Karpas-422 (cell line): ENCODE results near the gene LIN28A. TPM values are rescaled to one million over a fixed set of nuclear protein-coding genes. Genes with fewer than 3 reads are reported as not detected.
A peak's percentile ranks its signal among the peaks of the same experiment; 100 is the strongest.

ENCODE experiments used
- DNase-seq: peaks from one replicate; pipeline ENCODE4 v3.0.0-alpha.2; 2015
- H2AFZ ChIP-seq: fragments of 200-600 bp; sonication (generic); 2 replicates; pipeline ENCODE4 v1.6.1; 2014; ENCODE audit warnings: antibody characterized with exemption, low read length, mixed read lengths
- H3K27ac ChIP-seq: fragments of 200-600 bp; sonication (generic); 2 replicates; pipeline ENCODE4 v1.5.1; 2014; ENCODE audit warnings: mild to moderate bottlenecking, low read length, moderate library complexity
- H3K27me3 ChIP-seq: fragments of 200-600 bp; sonication (generic); 2 replicates; pipeline ENCODE4 v1.6.1; 2014; ENCODE audit warnings: low read length, mixed read lengths
- H3K36me3 ChIP-seq: fragments of 200-600 bp; sonication (generic); 2 replicates; pipeline ENCODE4 v1.6.1; 2014; ENCODE audit warnings: low read length, mixed read lengths; ENCODE audit not compliant: insufficient read depth
- H3K4me1 ChIP-seq: fragments of 200-600 bp; sonication (generic); 2 replicates; pipeline ENCODE4 v1.6.1; 2014; ENCODE audit warnings: mild to moderate bottlenecking, low read length, mixed read lengths
- H3K4me2 ChIP-seq: fragments of 200-600 bp; sonication (generic); 2 replicates; pipeline ENCODE4 v1.6.1; 2014; ENCODE audit warnings: low read length, low read depth, mild to moderate bottlenecking; ENCODE audit not compliant: poor library complexity, severe bottlenecking
- H3K4me3 ChIP-seq: fragments of 200-600 bp; sonication (generic); 2 replicates; pipeline ENCODE4 v1.5.1; 2014; ENCODE audit warnings: mild to moderate bottlenecking, antibody characterized with exemption, low read length, mixed read lengths
- H3K79me2 ChIP-seq: fragments of 200-600 bp; sonication (generic); 2 replicates; pipeline ENCODE4 v1.6.1; 2014; ENCODE audit warnings: mild to moderate bottlenecking, low read length, mixed read lengths
- H3K9ac ChIP-seq: fragments of 200-600 bp; sonication (generic); 2 replicates; pipeline ENCODE4 v1.6.0; 2014; ENCODE audit warnings: low read length
- H3K9me2 ChIP-seq: fragments of 200-600 bp; sonication (generic), shearing (Covaris generic); replicated peaks from 2 replicates; pipeline ENCODE4 v1.6.0; 2014; ENCODE audit warnings: mild to moderate bottlenecking, low read length, moderate library complexity; ENCODE audit not compliant: insufficient read depth
- H3K9me3 ChIP-seq: fragments of 300-700, 200-600 bp; sonication (generic); 2 replicates; pipeline ENCODE4 v1.6.1; 2014; ENCODE audit warnings: low read length, mixed read lengths
- H4K20me1 ChIP-seq: fragments of 200-600 bp; sonication (generic); 2 replicates; pipeline ENCODE4 v1.6.1; 2014; ENCODE audit warnings: mild to moderate bottlenecking, antibody characterized with exemption, low read length, low read depth; ENCODE audit not compliant: insufficient read depth
- total RNA-seq: library from RNA; depleted of rRNA; stranded (reverse); fragments of >200 nt; shearing (Covaris generic); gene quantifications from 2 replicates; pipeline ENCODE4 v1.2.3, GENCODE V29; 2014; ENCODE audit warnings: low replicate concordance; rRNA removed

LIN28A gene
- total RNA-seq, 1 experiment from 2014 or later: 0.04 TPM

- no peak overlapping the region for H3K9ac ChIP-seq
- H3K36me3 ChIP-seq: peaks cover 34% of the 10 kb centered on the region
- no peak overlapping the region for H3K4me3 ChIP-seq
- H3K9me3 ChIP-seq: no peaks in the 10 kb centered on the region
- no peak for DNase-seq
- H4K20me1 ChIP-seq: peaks cover 29% of the 10 kb centered on the region
- H3K27me3 ChIP-seq: no peaks in the 10 kb centered on the region
- H3K9me2 ChIP-seq: no peaks in the 10 kb centered on the region
- H3K79me2 ChIP-seq: peaks cover 11% of the 10 kb centered on the region
- H3K27ac ChIP-seq: no peak overlapping the region
- H2AFZ ChIP-seq: no peak overlapping the region
- H3K4me1 ChIP-seq: peaks cover 23% of the 10 kb centered on the region
- no peak overlapping the region for H3K4me2 ChIP-seq
These were observed 64.2 kb downstream of the LIN28A start for GRCh38 chr1:26474818-26475217.

GRCh38 chr1:26475989-26476388 lies 65.4 kb downstream of the LIN28A start:
- H3K27ac ChIP-seq: no peak overlapping the region
- H3K27me3 ChIP-seq: no peaks in the 10 kb centered on the region
- no peaks in the 10 kb centered on the region for H3K9me3 ChIP-seq
- peaks cover 11% of the 10 kb centered on the region for H3K79me2 ChIP-seq
- peaks cover 34% of the 10 kb centered on the region for H3K36me3 ChIP-seq
- no peak overlapping the region for H3K4me2 ChIP-seq
- H3K4me1 ChIP-seq: peaks cover 23% of the 10 kb centered on the region
- H2AFZ ChIP-seq: no peak overlapping the region
- H4K20me1 ChIP-seq: peaks cover 25% of the 10 kb centered on the region
- no peaks in the 10 kb centered on the region for H3K9me2 ChIP-seq
- DNase-seq: no peak
- no peak overlapping the region for H3K9ac ChIP-seq
- H3K4me3 ChIP-seq: no peak overlapping the region

GRCh38 chr1:26476958-26477357 lies 66.3 kb downstream of the LIN28A start:
- Histone ChIP-seq H3K36me3 (peaks cover 34% of the 10 kb centered on the region), H3K9me3 (no peaks in the 10 kb centered on the region), H4K20me1 (peaks cover 25% of the 10 kb centered on the region)

GRCh38 chr1:26477446-26478152 lies 67.0 kb downstream of the LIN28A start:
- Histone ChIP-seq H3K4me1 (peaks cover 12% of the 10 kb centered on the region), H3K9me3 (no peaks in the 10 kb centered on the region), H4K20me1 (peaks cover 25% of the 10 kb centered on the region), H3K27me3 (no peaks in the 10 kb centered on the region), H2AFZ (no peak overlapping the region), H3K9ac (no peak overlapping the region), H3K9me2 (no peaks in the 10 kb centered on the region), H3K4me3 (no peak overlapping the region), H3K79me2 (peaks cover 11% of the 10 kb centered on the region), H3K4me2 (no peak overlapping the region), H3K36me3 (peaks cover 34% of the 10 kb centered on the region), H3K27ac (no peak overlapping the region)
- peak; percentile 64 for DNase-seq

More at GRCh38 chr1:26476958-26477357, 66.3 kb downstream of the LIN28A start:
- Histone ChIP-seq H3K9ac (no peak overlapping the region), H3K4me3 (no peak overlapping the region), H3K4me1 (peaks cover 13% of the 10 kb centered on the region), H2AFZ (no peak overlapping the region), H3K4me2 (no peak overlapping the region), H3K9me2 (no peaks in the 10 kb centered on the region), H3K27me3 (no peaks in the 10 kb centered on the region), H3K79me2 (peaks cover 11% of the 10 kb centered on the region), H3K27ac (no peak overlapping the region)
- peak; percentile 55 for DNase-seq

GRCh38 chr1:26478159-26478558 lies 67.5 kb downstream of the LIN28A start:
- Histone ChIP-seq H3K9ac (no peak overlapping the region), H3K9me3 (no peaks in the 10 kb centered on the region), H3K27ac (no peak overlapping the region), H3K9me2 (no peaks in the 10 kb centered on the region), H3K4me1 (peaks cover 12% of the 10 kb centered on the region), H3K36me3 (peaks cover 33% of the 10 kb centered on the region), H3K4me2 (no peak overlapping the region), H3K4me3 (no peak overlapping the region), H2AFZ (no peak overlapping the region), H3K27me3 (no peaks in the 10 kb centered on the region), H4K20me1 (peaks cover 24% of the 10 kb centered on the region), H3K79me2 (peaks cover 9% of the 10 kb centered on the region)
- peak; percentile 68 for DNase-seq

- DNase-seq: no peak
- no peak overlapping the region for H3K27ac ChIP-seq
- no peaks in the 10 kb centered on the region for H3K9me2 ChIP-seq
These were observed 68.4 kb downstream of the LIN28A start for GRCh38 chr1:26478988-26479387.

More at GRCh38 chr1:26478988-26479387, 68.4 kb downstream of the LIN28A start:
- no peaks in the 10 kb centered on the region for H3K9me3 ChIP-seq
- no peak overlapping the region for H2AFZ ChIP-seq
- H3K4me2 ChIP-seq: no peak overlapping the region
- no peaks in the 10 kb centered on the region for H3K27me3 ChIP-seq
- no peak overlapping the region for H3K4me3 ChIP-seq
- H3K36me3 ChIP-seq: peaks cover 25% of the 10 kb centered on the region
- H3K4me1 ChIP-seq: peaks cover 5% of the 10 kb centered on the region
- H4K20me1 ChIP-seq: peaks cover 15% of the 10 kb centered on the region
- H3K79me2 ChIP-seq: peaks cover 1% of the 10 kb centered on the region
- no peak overlapping the region for H3K9ac ChIP-seq

Other genes with a start within 250 kb of the LIN28A start
- not detected in 2 replicates for gene C1orf232, start 241.9 kb upstream of the LIN28A start, total RNA-seq
- gene ZNF593, start 240.9 kb upstream of the LIN28A start, total RNA-seq: 58.5 and 133 TPM in 2 replicates
- gene ZNF593OS, start 239.0 kb upstream of the LIN28A start, total RNA-seq: 0.18 TPM in 1 of 2 replicates, not detected in the other
- 0.29 and 1.5 TPM in 2 replicates for gene CNKSR1, start 233.3 kb upstream of the LIN28A start, total RNA-seq
- gene CATSPER4, start 220.2 kb upstream of the LIN28A start, total RNA-seq: not detected in 2 replicates
- gene CEP85, start 176.6 kb upstream of the LIN28A start, total RNA-seq: 23.8 and 31.5 TPM in 2 replicates
- 108 and 143 TPM in 2 replicates for gene SH3BGRL3, start 130.7 kb upstream of the LIN28A start, total RNA-seq
- 20.7 and 56.0 TPM in 2 replicates for gene UBXN11, start 104.2 kb upstream of the LIN28A start, total RNA-seq
- 614 and 735 TPM in 2 replicates for gene CD52, start 92.9 kb upstream of the LIN28A start, total RNA-seq
- 1.3 TPM in 1 of 2 replicates, not detected in the other for gene CRYBG2, start 56.7 kb upstream of the LIN28A start, total RNA-seq
- gene ZNF683, start 38.1 kb upstream of the LIN28A start, total RNA-seq: not detected in 2 replicates
- gene DHDDS, start 21.5 kb downstream of the LIN28A start, total RNA-seq: 17.0 and 31.1 TPM in 2 replicates
- 407 and 515 TPM in 2 replicates for gene HMGN2, start 61.6 kb downstream of the LIN28A start, total RNA-seq
- gene RPS6KA1, start 118.9 kb downstream of the LIN28A start, total RNA-seq: 85.3 and 106 TPM in 2 replicates